Keratinocyte (primary cell): ENCODE data around the gene DELE1.

Experiments
- CTCF ChIP-seq, 3 experiments: IDR thresholded peaks in 1 of 3; conservative IDR thresholded peaks in 1 of 3; optimal IDR thresholded peaks in 1 of 3; 2 replicates in 2 of 3; 3 replicates in 1 of 3; pipeline versions ENCODE3 to v1.5.1; 2011; ENCODE audit warnings: low read length in 3 of 3, mild to moderate bottlenecking in 3 of 3, moderate library complexity in 2 of 3, control low read depth in 1 of 3, inconsistent platforms in 1 of 3; ENCODE audit not compliant: insufficient read depth in 2 of 3; ENCODE audit errors: extremely low read depth in 1 of 3
- EZH2 ChIP-seq: IDR thresholded peaks from one replicate; pipeline ENCODE4 v1.6.1; 2012; ENCODE audit warnings: inconsistent platforms, mild to moderate bottlenecking, low read length, moderate library complexity

GRCh38 chr5:141875022-141875740, 48.5 kb upstream of the DELE1 start:
- TF ChIP-seq CTCF (optimal IDR thresholded peaks at IDR 0.05 in 1 of 3, IDR thresholded peaks at IDR 0.05 in 1 of 3, conservative IDR thresholded peaks at IDR 0.05 in 1 of 3; ENCODE audit: extremely low read depth in 1 of 3, insufficient read depth in 2 of 3, low read length in 3 of 3) (no peak), EZH2 (no peak)
